HCT116 (cell line): ENCODE measurements around the gene ST8SIA2. TPM values are rescaled to one million over a fixed set of nuclear protein-coding genes. Genes with fewer than 3 reads are reported as not detected.

Experiments used
- ATAC-seq: fragments of 200-7000 bp; cut with Tn5 transposase; 2 replicates; pipeline ENCODE4 v1.9.1; 2020; ENCODE audit warnings: mild to moderate bottlenecking, moderate library complexity
- BruUV-seq: library from RNA; stranded (reverse); fragments of 400-500 nt; replicated peaks from 2 replicates; lab custom pipeline; 2021; lab: Mats Ljungman, UMichigan
- CTCF ChIA-PET: fragments of 300-600 bp; sonication (Branson Sonifier 250); formaldehyde crosslinking; loops from one replicate; lab custom pipeline; 2021; ENCODE audit warnings: antibody characterized with exemption; lab: Charles Lee
- POLR2A ChIA-PET: fragments of 300-600, 350-600 bp; sonication (Branson Sonifier 250); formaldehyde crosslinking; loops from one replicate; lab custom pipeline; 2021; ENCODE audit warnings: antibody characterized with exemption; lab: Charles Lee
- RAD21 ChIA-PET, 2 experiments: fragments of 300-600 bp; sonication (Branson Sonifier 250); formaldehyde crosslinking; loops; one replicate each; lab custom pipeline; 2023; ENCODE audit warnings: low total read pairs in 2 of 2; ENCODE audit not compliant: uncharacterized antibody in 2 of 2, unreplicated experiment in 2 of 2, low non-redundant PET in 1 of 2; lab: Charles Lee
- DNase-seq: peaks from one replicate; pipeline ENCODE4 v3.0.0-alpha.2; 2010; ENCODE audit warnings: low read depth, low spot score
- H2AFZ ChIP-seq: fragments of 200-600 bp; shearing (Covaris generic), sonication (generic); 2 replicates; pipeline ENCODE4 v1.6.1; 2017; ENCODE audit warnings: low read depth, mixed run types, mixed read lengths, antibody characterized with exemption, low read length; ENCODE audit not compliant: poor library complexity, severe bottlenecking
- H3K27ac ChIP-seq: 2 replicates; pipeline ENCODE4 v1.5.1; 2012; ENCODE audit warnings: low read depth, low read length
- H3K27me3 ChIP-seq: fragments of 200-600 bp; sonication (generic); 2 replicates; pipeline ENCODE4 v1.6.1; 2016; ENCODE audit warnings: mixed run types, low read length, mixed read lengths; ENCODE audit not compliant: insufficient read depth
- H3K36me3 ChIP-seq, 2 experiments: fragments of 200-500 bp in 1 of 2; fragments of 200-600 bp in 1 of 2; sonication (Bioruptor generic) in 1 of 2; sonication (generic) in 1 of 2; 2 replicates each; pipeline versions ENCODE4 v1.5.1 to v1.6.1; 2014 to 2016; ENCODE audit warnings: low read length in 2 of 2, inconsistent platforms in 1 of 2, mixed read lengths in 1 of 2, mixed run types in 1 of 2; ENCODE audit not compliant: insufficient read depth in 2 of 2, control insufficient read depth in 1 of 2
- H3K4me1 ChIP-seq, 2 experiments: fragments of 200-600 bp in 1 of 2; sonication (generic) in 1 of 2; 2 replicates each; pipeline versions ENCODE4 v1.5.1 to v1.6.1; 2012 to 2017; ENCODE audit warnings: low read length in 2 of 2, inconsistent platforms in 1 of 2, mild to moderate bottlenecking in 1 of 2, mixed read lengths in 1 of 2, mixed run types in 1 of 2, moderate library complexity in 1 of 2; ENCODE audit not compliant: insufficient read depth in 2 of 2, control insufficient read depth in 1 of 2
- H3K4me2 ChIP-seq: fragments of 200-600 bp; sonication (generic); 2 replicates; pipeline ENCODE4 v1.6.1; 2017; ENCODE audit warnings: mixed run types, low read length, mixed read lengths
- H3K4me3 ChIP-seq, 2 experiments: fragments of 200-600 bp in 1 of 2; sonication (generic) in 1 of 2; replicated peaks in 1 of 2; 2 replicates each; pipeline ENCODE4 v1.5.1; 2011 to 2016; ENCODE audit warnings: low read length in 2 of 2, control low read depth in 1 of 2, low read depth in 1 of 2, mild to moderate bottlenecking in 1 of 2, mixed read lengths in 1 of 2, mixed run types in 1 of 2
- H3K79me2 ChIP-seq: fragments of 200-600 bp; sonication (generic); 2 replicates; pipeline ENCODE4 v1.6.1; 2017; ENCODE audit warnings: mild to moderate bottlenecking, mixed run types, low read length, moderate library complexity, mixed read lengths; ENCODE audit not compliant: insufficient read depth
- H3K9ac ChIP-seq: fragments of 200-600 bp; sonication (generic); 2 replicates; pipeline ENCODE4 v1.6.1; 2016; ENCODE audit warnings: low read length, mixed read lengths
- H3K9me2 ChIP-seq: fragments of 200-600 bp; sonication (generic), shearing (Covaris generic); 2 replicates; pipeline ENCODE4 v1.6.1; 2017; ENCODE audit warnings: mixed run types, mild to moderate bottlenecking, moderate library complexity; ENCODE audit not compliant: insufficient read depth
- H3K9me3 ChIP-seq, 2 experiments: fragments of 200-500 bp in 1 of 2; fragments of 200-600 bp in 1 of 2; sonication (Bioruptor generic) in 1 of 2; sonication (generic) in 1 of 2; 2 replicates each; pipeline ENCODE4 v1.6.1; 2014 to 2017; ENCODE audit warnings: low read length in 2 of 2, mixed read lengths in 2 of 2, inconsistent platforms in 1 of 2, low read depth in 1 of 2, mild to moderate bottlenecking in 1 of 2, mixed run types in 1 of 2, moderate library complexity in 1 of 2; ENCODE audit not compliant: control insufficient read depth in 1 of 2, insufficient read depth in 1 of 2
- H4K20me1 ChIP-seq: fragments of 200-600 bp; sonication (generic), shearing (Covaris generic); 2 replicates; pipeline ENCODE4 v1.6.1; 2017; ENCODE audit warnings: mixed run types, mild to moderate bottlenecking, moderate library complexity; ENCODE audit not compliant: insufficient read depth
- CBX3 ChIP-seq: IDR thresholded peaks from 2 replicates; pipeline ENCODE4 v1.6.1; 2012; ENCODE audit warnings: low read depth
- CEBPB ChIP-seq: IDR thresholded peaks from 2 replicates; pipeline ENCODE4 v1.6.1; 2012; ENCODE audit warnings: low read depth
- FOSL1 ChIP-seq: IDR thresholded peaks from 2 replicates; pipeline ENCODE4 v1.6.1; 2012; ENCODE audit warnings: low read depth
- POLR2AphosphoS5 ChIP-seq: IDR thresholded peaks from 2 replicates; pipeline ENCODE4 v1.6.1; 2011; ENCODE audit warnings: mild to moderate bottlenecking, low read depth, low read length, moderate library complexity
- REST ChIP-seq: IDR thresholded peaks from 2 replicates; pipeline ENCODE4 v1.6.1; 2012; ENCODE audit warnings: low read depth
- SP1 ChIP-seq: IDR thresholded peaks from 2 replicates; pipeline ENCODE4 v1.6.1; 2012; ENCODE audit warnings: low read depth
- SRF ChIP-seq: IDR thresholded peaks from 2 replicates; pipeline ENCODE4 v1.6.1; 2012; ENCODE audit warnings: low read depth
- ZBTB33 ChIP-seq: IDR thresholded peaks from 2 replicates; pipeline ENCODE4 v1.6.1; 2011; ENCODE audit warnings: mild to moderate bottlenecking, low read length, moderate library complexity; ENCODE audit not compliant: insufficient replicate concordance; ENCODE audit errors: extremely low read depth
- ZNF274 ChIP-seq: fragments of 200-500 bp; sonication (Bioruptor generic); IDR thresholded peaks from 2 replicates; pipeline ENCODE4 v1.6.1; 2014; ENCODE audit warnings: mild to moderate bottlenecking, low read depth, low read length, inconsistent platforms
- intact Hi-C: fragments of 100-400 bp; cut with micrococcal nuclease; formaldehyde crosslinking; loops from 2 replicates; pipeline ENCODE4 v1.10.0; 2022
- total RNA-seq: library from RNA; stranded (reverse); gene quantifications from one replicate; pipeline ENCODE4 v1.2.1, GENCODE V29; 2021; ENCODE audit not compliant: unreplicated experiment

The ST8SIA2 gene
- total RNA-seq, 1 experiment from 2014 or later: not detected

- H3K9ac ChIP-seq: no peak overlapping the region
- H2AFZ ChIP-seq: no peak overlapping the region
- H3K27ac ChIP-seq: no peak overlapping the region
- H3K4me2 ChIP-seq: no peak overlapping the region
- H3K36me3 ChIP-seq: no peaks in the 10 kb centered on the region
- no peaks in the 10 kb centered on the region for H3K9me2 ChIP-seq
- intact Hi-C loops: no loop called here
- DNase-seq (no peak), ATAC-seq (no peak)
- no peaks in the 10 kb centered on the region for H4K20me1 ChIP-seq
- TF ChIP-seq POLR2AphosphoS5 (no peak), CEBPB (no peak), SRF (no peak), CBX3 (no peak), ZNF274 (no peak), REST (no peak), FOSL1 (no peak), ZBTB33 (no peak), SP1 (no peak)
- no TSS peak for BruUV-seq
- ChIA-PET CTCF (interaction anchor here (3.7 kb wide), 1 partner anchor 14 kb away, joined by 11 read pairs; no protein-coding TSS in a partner anchor), RAD21 (no interaction called here), POLR2A (no interaction called here)
- H3K27me3 ChIP-seq: peaks cover 35% of the 10 kb centered on the region
- H3K9me3 ChIP-seq: no peaks in the 10 kb centered on the region
- no peak overlapping the region for H3K4me3 ChIP-seq
- no peaks in the 10 kb centered on the region for H3K79me2 ChIP-seq
- H3K4me1 ChIP-seq: no peaks in the 10 kb centered on the region
Observed at GRCh38 chr15:92405942-92406341, 12.3 kb downstream of the ST8SIA2 start.
